ENCODE results near the gene FAM171A2. TPM values are rescaled to one million over a fixed set of nuclear protein-coding genes. Genes with fewer than 3 reads are reported as not detected.

The FAM171A2 gene
- total RNA-seq, 2 experiments from 2014 or later: 0.37 to 0.45 TPM

DNA sequence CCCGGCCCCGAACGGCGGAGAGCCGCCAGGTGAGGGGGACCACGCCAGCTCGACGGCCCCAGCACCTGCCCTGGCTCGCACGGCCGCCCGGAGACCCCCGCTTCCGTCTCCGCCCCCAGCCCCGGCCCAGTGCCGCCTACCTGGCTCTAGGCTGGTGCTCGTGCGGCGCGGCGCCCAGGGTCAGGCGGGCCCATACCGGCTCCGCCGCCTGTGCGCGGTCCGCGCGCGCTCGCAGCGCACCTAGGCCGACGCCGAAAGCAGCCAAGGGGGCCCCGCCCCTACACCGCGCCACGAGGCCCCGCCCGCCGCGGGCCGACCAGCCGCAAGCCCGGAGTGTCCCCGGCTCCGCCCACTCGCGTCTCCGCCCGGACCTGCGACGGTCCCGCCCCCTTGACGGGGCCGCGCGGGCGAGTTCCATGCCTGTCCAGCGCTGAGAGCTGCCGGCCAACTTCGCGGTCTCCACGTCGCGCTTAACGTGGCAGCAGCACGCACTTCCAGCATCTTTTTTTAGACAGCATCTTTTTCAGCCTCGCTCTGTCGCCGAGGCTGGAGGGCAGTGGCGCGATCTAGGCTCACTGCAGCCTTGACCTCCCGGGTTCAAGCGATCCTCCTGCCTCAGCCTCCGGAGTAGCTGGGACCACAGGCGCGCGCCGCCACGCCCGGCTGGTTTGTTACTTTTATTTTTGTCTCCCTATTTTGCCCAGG lies 38.9 kb downstream of the FAM171A2 start, which contains the start of gene SLC25A39:
SLC25A39 (minus strand) TSS at position 253 of the 705 bp plus-strand sequence. CDS start 1,261 bp downstream, outside the sequence.
- CTCF ChIA-PET: interaction anchor here (1.2 to 2.3 kb wide), 4 partner anchors 29 to 115 kb away, joined by 4 to 11 read pairs (median 8); no protein-coding TSS in a partner anchor
- peak within 1 kb of the TSS; percentile 89 for H3K27ac Mint-ChIP-seq
- DNase-seq (peak; percentile 94), ATAC-seq (peak; percentile 84)
- peaks cover 26% of the 10 kb centered on the region for H3K4me1 Mint-ChIP-seq (ENCODE audit: low read depth)
- H3K27me3 Mint-ChIP-seq (ENCODE audit: low read depth): no peaks in the 10 kb centered on the region
- no peaks in the 10 kb centered on the region for H3K9me3 Mint-ChIP-seq (ENCODE audit: insufficient read depth)
- peak within 1 kb of the TSS; percentile 89 for H3K4me3 Mint-ChIP-seq
- POLR2A ChIA-PET: interaction anchor here (0.9 to 4.9 kb wide), 6 partner anchors 14 to 115 kb away, joined by 3 to 59 read pairs (median 4); partner anchors contain the start of gene UBTF
- peaks cover 20% of the 10 kb centered on the region for H3K36me3 Mint-ChIP-seq (ENCODE audit: low read depth)

GRCh38 chr17:44324092-44324570 lies 39.5 kb downstream of the FAM171A2 start:
- ATAC-seq: peak; percentile 0
- Mint-ChIP-seq H3K9me3 (ENCODE audit: insufficient read depth) (no peaks in the 10 kb centered on the region), H3K4me1 (ENCODE audit: low read depth) (peaks cover 26% of the 10 kb centered on the region), H3K27ac (peak overlapping the region; percentile 81), H3K27me3 (ENCODE audit: low read depth) (no peaks in the 10 kb centered on the region), H3K36me3 (ENCODE audit: low read depth) (peaks cover 25% of the 10 kb centered on the region), H3K4me3 (peak overlapping the region; percentile 86)
- ChIA-PET CTCF (interaction anchor here (1.2 to 2.3 kb wide), 3 partner anchors 30 to 114 kb away, joined by 4 to 11 read pairs (median 6); no protein-coding TSS in a partner anchor), POLR2A (interaction anchor here (0.9 to 4.9 kb wide), 4 partner anchors 13 to 114 kb away, joined by 4 to 59 read pairs (median 4); partner anchors contain the start of gene UBTF)
- DNase-seq: no peak

GRCh38 chr17:44323359-44324091 lies 40.1 kb downstream of the FAM171A2 start:
- peaks cover 27% of the 10 kb centered on the region for H3K36me3 Mint-ChIP-seq (ENCODE audit: low read depth)
- no peaks in the 10 kb centered on the region for H3K27me3 Mint-ChIP-seq (ENCODE audit: low read depth)
- H3K9me3 Mint-ChIP-seq (ENCODE audit: insufficient read depth): no peaks in the 10 kb centered on the region
- peaks cover 26% of the 10 kb centered on the region for H3K4me1 Mint-ChIP-seq (ENCODE audit: low read depth)
- DNase-seq (no peak), ATAC-seq (no peak)
- ChIA-PET POLR2A (interaction anchor here (1.1 to 4.9 kb wide), 3 partner anchors 13 to 113 kb away, joined by 4 to 59 read pairs (median 4); partner anchors contain the start of gene UBTF), CTCF (interaction anchor here (1.5 to 2.3 kb wide), 2 partner anchors 30 to 114 kb away, joined by 4 to 11 read pairs; no protein-coding TSS in a partner anchor)
- peak overlapping the region; percentile 86 for H3K4me3 Mint-ChIP-seq
- H3K27ac Mint-ChIP-seq: peak overlapping the region; percentile 81

GRCh38 chr17:44322236-44322895 lies 41.3 kb downstream of the FAM171A2 start:
- H3K27ac Mint-ChIP-seq: no peak overlapping the region
- ChIA-PET CTCF (interaction anchor here (2.3 kb wide), 1 partner anchor 112 kb away, joined by 11 read pairs; no protein-coding TSS in a partner anchor), POLR2A (no interaction called here)
- DNase-seq (no peak), ATAC-seq (no peak)
- H3K4me3 Mint-ChIP-seq: no peak overlapping the region
- peaks cover 21% of the 10 kb centered on the region for H3K4me1 Mint-ChIP-seq (ENCODE audit: low read depth)
- H3K9me3 Mint-ChIP-seq (ENCODE audit: insufficient read depth): no peaks in the 10 kb centered on the region
- H3K27me3 Mint-ChIP-seq (ENCODE audit: low read depth): peaks cover 3% of the 10 kb centered on the region
- peaks cover 30% of the 10 kb centered on the region for H3K36me3 Mint-ChIP-seq (ENCODE audit: low read depth)

GRCh38 chr17:44321246-44322120 lies 42.2 kb downstream of the FAM171A2 start:
- Mint-ChIP-seq H3K9me3 (ENCODE audit: insufficient read depth) (no peaks in the 10 kb centered on the region), H3K4me3 (no peak overlapping the region), H3K27me3 (ENCODE audit: low read depth) (peaks cover 8% of the 10 kb centered on the region), H3K4me1 (ENCODE audit: low read depth) (peaks cover 17% of the 10 kb centered on the region), H3K36me3 (ENCODE audit: low read depth) (peaks cover 31% of the 10 kb centered on the region), H3K27ac (no peak overlapping the region)
- ChIA-PET POLR2A (no interaction called here), CTCF (interaction anchor here (0.8 to 1.6 kb wide), 2 partner anchors 10 to 112 kb away, joined by 3 to 10 read pairs; no protein-coding TSS in a partner anchor)
- DNase-seq (no peak), ATAC-seq (no peak)

- POLR2A ChIA-PET: interaction anchor here (0.7 to 0.9 kb wide), 2 partner anchors 99 to 129 kb away, joined by 3 read pairs; no protein-coding TSS in a partner anchor
- no peaks in the 10 kb centered on the region for H3K9me3 Mint-ChIP-seq (ENCODE audit: insufficient read depth)
Observed at GRCh38 chr17:44320066-44320465, 43.6 kb downstream of the FAM171A2 start.

GRCh38 chr17:44318077-44318892 lies 45.4 kb downstream of the FAM171A2 start:
- no peak overlapping the region for H3K4me3 Mint-ChIP-seq
- ChIA-PET POLR2A (interaction anchor here (0.8 kb wide), 1 partner anchor 10 kb away, joined by 3 read pairs; the partner anchor contains the start of gene RUNDC3A), CTCF (interaction anchor here (0.9 to 1.8 kb wide), 2 partner anchors 108 to 114 kb away, joined by 3 to 6 read pairs; no protein-coding TSS in a partner anchor)
- ATAC-seq: no peak
- H3K4me1 Mint-ChIP-seq (ENCODE audit: low read depth): peaks cover 23% of the 10 kb centered on the region
- H3K27me3 Mint-ChIP-seq (ENCODE audit: low read depth): peaks cover 29% of the 10 kb centered on the region
- no peaks in the 10 kb centered on the region for H3K9me3 Mint-ChIP-seq (ENCODE audit: insufficient read depth)
- H3K36me3 Mint-ChIP-seq (ENCODE audit: low read depth): peaks cover 26% of the 10 kb centered on the region
- no peak for DNase-seq
- no peak overlapping the region for H3K27ac Mint-ChIP-seq

More at GRCh38 chr17:44320066-44320465, 43.6 kb downstream of the FAM171A2 start:
- DNase-seq (no peak), ATAC-seq (no peak)
- CTCF ChIA-PET: interaction anchor here (0.8 to 1.1 kb wide), 3 partner anchors 11 to 103 kb away, joined by 3 read pairs; no protein-coding TSS in a partner anchor
- H3K4me3 Mint-ChIP-seq: no peak overlapping the region
- H3K27ac Mint-ChIP-seq: no peak overlapping the region
- H3K36me3 Mint-ChIP-seq (ENCODE audit: low read depth): peaks cover 26% of the 10 kb centered on the region
- H3K4me1 Mint-ChIP-seq (ENCODE audit: low read depth): peaks cover 29% of the 10 kb centered on the region
- peaks cover 20% of the 10 kb centered on the region for H3K27me3 Mint-ChIP-seq (ENCODE audit: low read depth)

- H3K9me3 Mint-ChIP-seq (ENCODE audit: insufficient read depth): no peaks in the 10 kb centered on the region
- H3K4me3 Mint-ChIP-seq: no peak overlapping the region
- DNase-seq: no peak
- H3K27ac Mint-ChIP-seq: no peak overlapping the region
- peaks cover 24% of the 10 kb centered on the region for H3K36me3 Mint-ChIP-seq (ENCODE audit: low read depth)
- peaks cover 29% of the 10 kb centered on the region for H3K27me3 Mint-ChIP-seq (ENCODE audit: low read depth)
- no peak for ATAC-seq
- ChIA-PET POLR2A (no interaction called here), CTCF (interaction anchor here (0.9 to 1.8 kb wide), 5 partner anchors 38 to 119 kb away, joined by 3 to 6 read pairs (median 4); no protein-coding TSS in a partner anchor)
- H3K4me1 Mint-ChIP-seq (ENCODE audit: low read depth): peaks cover 18% of the 10 kb centered on the region
Observed at GRCh38 chr17:44317545-44317944, 46.1 kb downstream of the FAM171A2 start.

GRCh38 chr17:44315760-44316731 lies 47.6 kb downstream of the FAM171A2 start:
- CTCF ChIA-PET: interaction anchor here (0.9 to 3.3 kb wide), 8 partner anchors 14 to 118 kb away, joined by 3 to 12 read pairs (median 4); partner anchors contain the start of gene UBTF
- Mint-ChIP-seq H3K4me3 (peak overlapping the region; percentile 57), H3K27me3 (ENCODE audit: low read depth) (peaks cover 33% of the 10 kb centered on the region), H3K36me3 (ENCODE audit: low read depth) (peaks cover 13% of the 10 kb centered on the region), H3K27ac (no peak overlapping the region), H3K4me1 (ENCODE audit: low read depth) (peaks cover 12% of the 10 kb centered on the region), H3K9me3 (ENCODE audit: insufficient read depth) (no peaks in the 10 kb centered on the region)
- ATAC-seq (no peak), DNase-seq (no peak)
- POLR2A ChIA-PET: interaction anchor here (0.9 to 1.8 kb wide), 3 partner anchors 96 to 106 kb away, joined by 4 to 5 read pairs (median 4); partner anchors contain the start of gene UBTF
